Measurements from ENCODE around the gene GMCL2.

The GMCL2 gene

DNA sequence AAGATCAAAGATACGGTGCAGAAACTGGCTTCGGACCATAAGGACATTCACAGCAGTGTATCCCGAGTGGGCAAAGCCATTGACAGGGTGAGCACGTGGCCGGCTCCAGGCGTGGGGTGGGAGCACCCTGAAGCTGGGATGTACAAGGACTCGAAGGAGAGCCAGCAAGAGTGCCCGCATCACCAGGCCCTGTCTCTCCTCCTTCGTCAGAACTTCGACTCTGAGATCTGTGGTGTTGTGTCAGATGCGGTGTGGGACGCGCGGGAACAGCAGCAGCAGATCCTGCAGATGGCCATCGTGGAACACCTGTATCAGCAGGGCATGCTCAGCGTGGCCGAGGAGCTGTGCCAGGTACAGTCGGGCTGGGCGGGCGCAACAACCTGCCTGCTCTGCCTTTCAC lies 44.5 kb downstream of the GMCL2 start:
- no peak for DNase-seq (ENCODE audit: low read depth)

DNA sequence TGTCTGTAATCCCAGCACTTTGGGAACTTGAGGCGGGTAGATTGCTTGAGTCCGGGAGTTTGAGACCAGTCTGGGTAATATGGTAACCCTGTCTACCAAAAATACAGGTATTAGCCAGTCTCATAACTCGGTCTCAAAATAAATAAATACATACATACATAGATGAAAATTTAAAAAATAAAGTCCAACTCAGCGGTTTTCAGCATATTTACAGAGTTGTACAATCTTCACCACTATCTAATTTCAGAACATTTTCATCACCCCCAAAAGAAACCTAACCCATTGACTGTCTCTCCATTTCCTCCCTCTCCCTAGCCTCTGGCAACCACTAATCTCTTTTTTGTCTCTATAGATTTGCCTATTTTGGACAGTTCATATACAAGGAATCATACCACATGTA lies 45.6 kb downstream of the GMCL2 start:
- no peak for DNase-seq (ENCODE audit: low read depth)

DNA sequence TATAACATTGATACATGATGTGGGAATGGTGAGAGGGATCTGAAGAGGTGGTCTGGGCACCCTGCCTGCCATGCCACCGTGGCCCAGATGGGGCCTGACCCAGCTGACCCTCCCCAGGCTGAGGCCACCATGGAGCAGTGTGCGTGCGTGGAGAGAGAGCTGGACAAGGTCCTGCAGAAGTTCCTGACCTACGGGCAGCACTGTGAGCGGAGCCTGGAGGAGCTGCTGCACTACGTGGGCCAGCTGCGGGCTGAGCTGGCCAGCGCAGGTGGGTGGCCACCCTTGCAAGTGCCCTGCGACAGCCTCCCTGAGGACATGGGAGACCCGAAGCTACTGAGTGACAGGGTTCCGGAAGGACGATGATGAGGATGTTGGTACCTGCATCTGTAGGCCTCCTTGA lies 49.2 kb downstream of the GMCL2 start:
- DNase-seq (ENCODE audit: low read depth) = no peak

DNA sequence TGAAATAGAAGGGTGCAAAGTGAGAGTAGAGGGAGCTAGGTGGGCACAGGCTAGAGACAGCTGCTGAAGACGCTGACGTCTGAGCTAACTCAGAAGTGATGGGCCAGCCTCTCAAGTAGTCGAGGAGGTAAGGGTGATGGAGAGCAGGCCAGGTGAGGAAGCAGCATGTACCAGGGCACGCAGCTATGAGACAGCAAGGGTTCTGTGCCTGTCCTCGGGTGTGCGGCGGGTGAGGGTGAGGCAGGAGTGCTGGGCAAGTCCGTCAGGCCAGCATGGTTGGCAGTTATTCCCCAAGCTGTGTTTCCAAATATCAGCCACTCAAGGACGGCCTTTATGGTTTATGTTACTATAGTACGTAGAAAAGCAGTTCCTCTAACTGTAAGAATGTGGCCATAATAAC lies 50.2 kb downstream of the GMCL2 start:
- no peak for DNase-seq (ENCODE audit: low read depth)
